Body of pancreas (tissue), 4 donors: ENCODE measurements around the gene LTBP4. TPM values are rescaled to one million over a fixed set of nuclear protein-coding genes. Genes with fewer than 3 reads are reported as not detected.

ENCODE experiments used
- ATAC-seq: fragments of 150-250 bp; one replicate; pipeline ENCODE4 v1.9.1; 2016
- DNase-seq, 4 donors: peaks; one replicate each; pipeline ENCODE4 v3.0.0-alpha.2; 2019
- H3K27ac ChIP-seq, 4 donors: fragments of 200-600 bp; sonication (generic); 1 replicate in 3 of 4; 2 replicates in 1 of 4; pipeline versions ENCODE4 v1.5.1 to v1.6.1; 2016 to 2019; ENCODE audit warnings: mild to moderate bottlenecking in 1 of 4, mixed read lengths in 1 of 4, moderate library complexity in 1 of 4
- H3K27me3 ChIP-seq, 2 donors: fragments of 200-600 bp; sonication (generic); one replicate each; pipeline ENCODE4 v1.6.0; 2016; ENCODE audit warnings: mild to moderate bottlenecking in 1 of 2
- H3K36me3 ChIP-seq, 2 donors: fragments of 200-600 bp; sonication (generic); replicated peaks in 1 of 2; 2 replicates each; pipeline ENCODE4 v1.5.1; 2016; ENCODE audit warnings: low read depth in 2 of 2; ENCODE audit not compliant: insufficient read depth in 1 of 2
- H3K4me1 ChIP-seq: fragments of 200-600 bp; sonication (generic); one replicate; pipeline ENCODE4 v1.6.0; 2016
- H3K4me3 ChIP-seq, 2 donors: fragments of 200-600 bp; sonication (generic); 1 replicate in 1 of 2; 2 replicates in 1 of 2; pipeline ENCODE4 v1.5.1; 2016 to 2019
- H3K9me3 ChIP-seq, 3 donors: fragments of 200-600 bp; sonication (generic); 1 replicate in 2 of 3; 2 replicates in 1 of 3; pipeline ENCODE4 v1.5.1; 2016
- POLR2A ChIP-seq, 3 donors: fragments of 450-650 bp; IDR thresholded peaks; one replicate each; pipeline ENCODE4 v1.6.1; 2016; ENCODE audit warnings: antibody characterized with exemption in 3 of 3, mild to moderate bottlenecking in 2 of 3
- WGBS, 2 donors: methylation state at CpG; one replicate each; pipeline ENCODE4 v1.1.5; 2017; 5-methylcytosine and 5-hydroxymethylcytosine counted together
- intact Hi-C: fragments of 100-400 bp; cut with DNase I; formaldehyde crosslinking; loops from one replicate; pipeline ENCODE4 v1.15.1; 2023
- total RNA-seq, 2 donors: library from RNA; depleted of rRNA; stranded (reverse); fragments of >200 nt; gene quantifications; one replicate each; pipeline ENCODE4 v1.1.0, GENCODE V29; 2016
- TF ChIP-seq, protein P1 (sequence below), 7 experiments: fragments of 450-650 bp in 4 of 7; fragments of 200-600 bp in 3 of 7; sonication (generic) in 3 of 7; IDR thresholded peaks; one replicate each; pipeline ENCODE4 v1.5.1; 2016 to 2019; ENCODE audit warnings: antibody characterized with exemption in 7 of 7

Gene LTBP4
- total RNA-seq, 2 donors from 2014 or later: 45.1 to 195 TPM

GRCh38 chr19:40585982-40586422 lies 15.2 kb upstream of the LTBP4 start:
- DNase-seq (no peak), ATAC-seq (no peak)
- Histone ChIP-seq H3K4me1 (no peaks in the 10 kb centered on the region), H3K27me3 (no peaks in the 10 kb centered on the region), H3K9me3 (no peaks in the 10 kb centered on the region), H3K36me3 (peaks cover 0 to 4% of the 10 kb centered on the region in 2 donors), H3K4me3 (no peak overlapping the region), H3K27ac (no peak overlapping the region)
- WGBS, 2 donors: 71 to 88% methylated on average over 2 of the region's 2 CpGs
- TF ChIP-seq, protein P1, sequence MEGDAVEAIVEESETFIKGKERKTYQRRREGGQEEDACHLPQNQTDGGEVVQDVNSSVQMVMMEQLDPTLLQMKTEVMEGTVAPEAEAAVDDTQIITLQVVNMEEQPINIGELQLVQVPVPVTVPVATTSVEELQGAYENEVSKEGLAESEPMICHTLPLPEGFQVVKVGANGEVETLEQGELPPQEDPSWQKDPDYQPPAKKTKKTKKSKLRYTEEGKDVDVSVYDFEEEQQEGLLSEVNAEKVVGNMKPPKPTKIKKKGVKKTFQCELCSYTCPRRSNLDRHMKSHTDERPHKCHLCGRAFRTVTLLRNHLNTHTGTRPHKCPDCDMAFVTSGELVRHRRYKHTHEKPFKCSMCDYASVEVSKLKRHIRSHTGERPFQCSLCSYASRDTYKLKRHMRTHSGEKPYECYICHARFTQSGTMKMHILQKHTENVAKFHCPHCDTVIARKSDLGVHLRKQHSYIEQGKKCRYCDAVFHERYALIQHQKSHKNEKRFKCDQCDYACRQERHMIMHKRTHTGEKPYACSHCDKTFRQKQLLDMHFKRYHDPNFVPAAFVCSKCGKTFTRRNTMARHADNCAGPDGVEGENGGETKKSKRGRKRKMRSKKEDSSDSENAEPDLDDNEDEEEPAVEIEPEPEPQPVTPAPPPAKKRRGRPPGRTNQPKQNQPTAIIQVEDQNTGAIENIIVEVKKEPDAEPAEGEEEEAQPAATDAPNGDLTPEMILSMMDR (IDR thresholded peaks at IDR 0.05): no peak
- no peak for TF ChIP-seq POLR2A (IDR thresholded peaks at IDR 0.05)
- intact Hi-C loops: no loop called here

- Histone ChIP-seq H3K27ac (no peak overlapping the region), H3K36me3 (peaks cover 0 to 2% of the 10 kb centered on the region in 2 donors), H3K4me3 (no peak overlapping the region), H3K4me1 (no peaks in the 10 kb centered on the region), H3K27me3 (no peaks in the 10 kb centered on the region), H3K9me3 (no peaks in the 10 kb centered on the region)
- ATAC-seq (no peak), DNase-seq (no peak)
- intact Hi-C loops: no loop called here
- no peak for TF ChIP-seq POLR2A (IDR thresholded peaks at IDR 0.05)
- TF ChIP-seq, protein P1 (IDR thresholded peaks at IDR 0.05): no peak
- WGBS, 2 donors: 95 to 96% methylated on average over 11 to 14 of the region's 14 CpGs
These were observed 14.6 kb upstream of the LTBP4 start for GRCh38 chr19:40586611-40587010.

DNA sequence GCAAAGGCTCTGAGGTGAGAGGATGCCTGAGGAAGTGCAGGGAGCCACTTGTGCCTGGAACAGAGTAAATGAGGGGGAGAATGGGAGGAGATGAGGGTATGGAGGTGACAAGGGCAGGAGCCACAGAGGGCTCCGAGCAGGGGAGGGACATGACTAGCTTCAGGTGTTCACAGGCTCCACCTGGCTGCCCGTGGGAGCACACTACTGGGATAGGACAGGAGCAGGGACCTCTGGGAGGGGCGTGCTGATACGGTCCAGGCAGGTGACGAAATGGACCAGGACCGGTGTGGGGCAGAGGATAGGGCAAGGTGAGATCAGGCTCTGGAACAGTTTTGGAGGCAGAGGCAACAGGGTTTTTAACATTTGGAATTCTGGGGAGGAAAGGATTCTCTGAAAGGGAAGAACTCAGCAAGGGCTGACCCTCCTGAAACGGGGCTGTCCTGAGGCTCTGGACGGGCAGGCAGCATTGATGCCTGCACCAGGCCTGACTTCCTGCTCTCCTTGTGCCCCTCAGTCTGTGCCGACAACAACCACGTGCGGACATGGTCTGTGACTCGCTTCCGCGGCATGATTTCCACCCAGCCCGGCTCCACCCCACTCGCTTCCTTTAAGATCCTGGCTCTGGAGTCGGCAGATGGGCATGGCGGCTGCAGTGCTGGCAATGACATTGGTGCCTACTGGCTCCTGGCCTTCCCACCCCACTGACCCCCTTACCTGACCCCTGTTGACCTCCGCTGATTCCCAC lies 12.9 kb upstream of the LTBP4 start:
- H3K4me3 ChIP-seq: no peak overlapping the region
- DNase-seq (peak in 1 of 4 donors; percentile 10), ATAC-seq (no peak)
- WGBS, 2 donors: 89 to 91% methylated on average over 16 to 17 of the region's 19 CpGs
- TF ChIP-seq, protein P1 (IDR thresholded peaks at IDR 0.05): no peak
- TF ChIP-seq POLR2A (IDR thresholded peaks at IDR 0.05): no peak
- no peaks in the 10 kb centered on the region for H3K4me1 ChIP-seq
- no peak overlapping the region for H3K27ac ChIP-seq
- no peaks in the 10 kb centered on the region for H3K27me3 ChIP-seq
- no peaks in the 10 kb centered on the region for H3K36me3 ChIP-seq
- intact Hi-C loops: no loop called here
- no peaks in the 10 kb centered on the region for H3K9me3 ChIP-seq

DNA sequence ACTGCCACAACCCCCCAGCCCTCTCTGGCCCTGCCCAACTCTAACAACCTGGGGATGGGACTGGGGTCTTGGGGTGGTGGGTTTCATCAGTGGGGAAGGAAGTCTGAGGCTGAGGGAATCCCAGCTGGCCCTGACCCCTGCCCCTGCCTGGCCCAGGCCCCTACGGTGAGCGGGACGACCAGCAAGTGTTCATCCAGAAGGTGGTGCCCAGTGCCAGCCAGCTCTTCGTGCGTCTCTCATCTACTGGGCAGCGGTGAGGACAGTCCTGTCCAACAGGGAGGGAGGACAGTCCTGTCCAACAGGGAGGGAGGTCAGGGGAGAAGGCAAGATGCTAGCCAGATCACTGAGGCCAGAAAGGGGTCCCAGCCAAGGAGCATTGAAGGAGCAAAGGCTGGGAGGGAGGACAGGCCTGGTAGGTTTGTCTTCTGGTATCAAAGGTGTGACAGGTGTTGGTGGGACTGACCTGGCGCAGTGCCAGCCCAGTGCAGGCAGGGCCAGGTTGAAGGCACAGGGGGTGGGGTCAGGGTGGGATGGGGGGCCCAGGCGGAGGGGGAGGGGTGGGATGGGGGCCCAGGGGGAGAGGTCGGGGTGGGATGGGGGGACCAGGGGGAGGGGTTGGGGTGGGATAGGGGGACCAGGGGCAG lies 12.1 kb upstream of the LTBP4 start:
- Histone ChIP-seq H3K27ac (no peak overlapping the region), H3K36me3 (no peaks in the 10 kb centered on the region), H3K4me3 (no peak overlapping the region), H3K27me3 (no peaks in the 10 kb centered on the region), H3K9me3 (no peaks in the 10 kb centered on the region), H3K4me1 (no peaks in the 10 kb centered on the region)
- TF ChIP-seq, protein P1 (IDR thresholded peaks at IDR 0.05): no peak
- no peak for TF ChIP-seq POLR2A (IDR thresholded peaks at IDR 0.05)
- DNase-seq (peak in 1 of 4 donors; percentile 13), ATAC-seq (no peak)
- intact Hi-C loops: no loop called here
- 59 to 79% methylated on average over 3 to 8 of the region's 9 CpGs for WGBS, 2 donors
